Measurements from ENCODE around the gene KCNAB2.

- TF ChIP-seq CREB5 (CRISPR knock-in tag; IDR thresholded peaks at IDR 0.05; ENCODE audit: low read depth) (no peak), PATZ1 (CRISPR knock-in tag; IDR thresholded peaks at IDR 0.05; ENCODE audit: borderline replicate concordance) (no peak), BACH2 (CRISPR knock-in tag; IDR thresholded peaks at IDR 0.05; ENCODE audit: borderline replicate concordance) (no peak), PPARA (CRISPR knock-in tag; IDR thresholded peaks at IDR 0.05; ENCODE audit: borderline replicate concordance) (no peak)
These were observed 3.7 kb downstream of the KCNAB2 start for GRCh38 chr1:6049419-6049818.

Data from SK-N-SH treated with all-trans-retinoic acid at 6 μM for 48 hours (cell line).